Measurements from ENCODE around the gene ELMO2.

Gene ELMO2

GRCh38 chr20:46365487-46366220 lies 40.8 kb downstream of the ELMO2 start:
- no peak for DNase-seq

- DNase-seq, result no peak
Observed at GRCh38 chr20:46364670-46365486, 41.5 kb downstream of the ELMO2 start.

- peak; percentile 80 to 82 for DNase-seq
Observed at GRCh38 chr20:46363874-46364669, 42.3 kb downstream of the ELMO2 start.

- no peak for DNase-seq
Observed at GRCh38 chr20:46362921-46363867, 43.2 kb downstream of the ELMO2 start.

GRCh38 chr20:46361811-46362210 lies 44.6 kb downstream of the ELMO2 start:
- DNase-seq, result no peak

- no peak for DNase-seq
Observed at GRCh38 chr20:46361381-46361780, 45.0 kb downstream of the ELMO2 start.

- no peak for DNase-seq
Observed at GRCh38 chr20:46359233-46359751, 47.1 kb downstream of the ELMO2 start.

GRCh38 chr20:46358346-46359058 lies 47.9 kb downstream of the ELMO2 start:
- no peak for DNase-seq

- DNase-seq, result no peak
Observed at GRCh38 chr20:46357030-46357514, 49.3 kb downstream of the ELMO2 start.

GRCh38 chr20:46356195-46357029 lies 50.0 kb downstream of the ELMO2 start:
- no peak for DNase-seq

- no peak for DNase-seq
Observed at GRCh38 chr20:46355778-46356177, 50.6 kb downstream of the ELMO2 start.

GRCh38 chr20:46354920-46355654 lies 51.3 kb downstream of the ELMO2 start:
- no peak for DNase-seq

GRCh38 chr20:46354207-46354555 lies 52.2 kb downstream of the ELMO2 start:
- no peak for DNase-seq

GRCh38 chr20:46353500-46354206 lies 52.8 kb downstream of the ELMO2 start:
- DNase-seq, result no peak

- DNase-seq, result no peak
Observed at GRCh38 chr20:46352370-46352938, 54.0 kb downstream of the ELMO2 start.

GRCh38 chr20:46351357-46352058 lies 54.9 kb downstream of the ELMO2 start:
- no peak for DNase-seq

- DNase-seq, result no peak
Observed at GRCh38 chr20:46350986-46351267, 55.5 kb downstream of the ELMO2 start.
